Tibial nerve (tissue), 4 donors: Measurements from ENCODE around the gene ZNF552. TPM values are rescaled to one million over a fixed set of nuclear protein-coding genes. Genes with fewer than 3 reads are reported as not detected.
"Not testable (repeated sequence)": the region's sequence is repeated elsewhere in the genome, so short reads cannot be mapped to it uniquely, and the experiment has no call there.

Source experiments
- DNase-seq, 2 donors: peaks; one replicate each; pipeline ENCODE4 v3.0.0-alpha.2; 2019; ENCODE audit warnings: low spot score in 2 of 2
- H3K27ac ChIP-seq, 4 donors: fragments of 200-600 bp; sonication (generic) in 3 of 4; one replicate each; pipeline ENCODE4 v1.5.1; 2017 to 2019; ENCODE audit warnings: mild to moderate bottlenecking in 1 of 4
- H3K27me3 ChIP-seq, 2 donors: fragments of 200-600 bp; sonication (generic) in 1 of 2; one replicate each; pipeline versions ENCODE4 v1.5.1 to v1.6.0; 2017 to 2019
- H3K36me3 ChIP-seq, 3 donors: fragments of 200-600 bp; sonication (generic); one replicate each; pipeline ENCODE4 v1.5.1; 2018 to 2019
- H3K4me1 ChIP-seq, 4 donors: fragments of 200-600 bp; sonication (generic) in 3 of 4; one replicate each; pipeline ENCODE4 v1.5.1; 2017 to 2019
- H3K4me3 ChIP-seq, 4 donors: fragments of 200-600 bp; sonication (generic) in 3 of 4; one replicate each; pipeline ENCODE4 v1.5.1; 2017 to 2019; ENCODE audit warnings: mild to moderate bottlenecking in 1 of 4, moderate library complexity in 1 of 4
- H3K9me3 ChIP-seq, 4 donors: fragments of 200-600 bp; sonication (generic) in 3 of 4; one replicate each; pipeline ENCODE4 v1.5.1; 2017 to 2019
- CTCF ChIP-seq, 5 experiments: fragments of 200-600 bp in 3 of 5; fragments of 450-650 bp in 2 of 5; sonication (generic) in 3 of 5; IDR thresholded peaks; one replicate each; pipeline ENCODE4 v1.5.1; 2016 to 2019; ENCODE audit warnings: antibody characterized with exemption in 5 of 5, mild to moderate bottlenecking in 3 of 5, moderate library complexity in 2 of 5
- EP300 ChIP-seq, 2 donors: sonication (generic); formaldehyde crosslinking; IDR thresholded peaks; one replicate each; pipeline ENCODE4 v1.6.1; 2017; ENCODE audit warnings: antibody characterized with exemption in 2 of 2, mild to moderate bottlenecking in 1 of 2
- POLR2A ChIP-seq, 2 donors: fragments of 450-650 bp; IDR thresholded peaks; one replicate each; pipeline ENCODE4 v1.6.1; 2017; ENCODE audit warnings: antibody characterized with exemption in 2 of 2, mild to moderate bottlenecking in 2 of 2, moderate library complexity in 2 of 2
- WGBS, 2 donors: methylation state at CpG; one replicate each; pipeline ENCODE4 v1.1.5; 2018; 5-methylcytosine and 5-hydroxymethylcytosine counted together
- total RNA-seq, 4 donors: library from RNA; depleted of rRNA; stranded (reverse); fragments of >200 nt; gene quantifications; one replicate each; pipeline ENCODE4 v1.1.0, GENCODE V29; 2016

Gene ZNF552
- total RNA-seq, 4 donors from 2014 or later, result 4.2 to 19.5 (median 10.5) TPM

GRCh38 chr19:57821501-57821900 is 6.8 kb upstream of the ZNF552 start:
- DNase-seq, H3K27me3 ChIP-seq: not testable (repeated sequence)
- peaks cover 0 to 29% (median 0%) of the 10 kb centered on the region in 4 donors for H3K9me3 ChIP-seq

DNA sequence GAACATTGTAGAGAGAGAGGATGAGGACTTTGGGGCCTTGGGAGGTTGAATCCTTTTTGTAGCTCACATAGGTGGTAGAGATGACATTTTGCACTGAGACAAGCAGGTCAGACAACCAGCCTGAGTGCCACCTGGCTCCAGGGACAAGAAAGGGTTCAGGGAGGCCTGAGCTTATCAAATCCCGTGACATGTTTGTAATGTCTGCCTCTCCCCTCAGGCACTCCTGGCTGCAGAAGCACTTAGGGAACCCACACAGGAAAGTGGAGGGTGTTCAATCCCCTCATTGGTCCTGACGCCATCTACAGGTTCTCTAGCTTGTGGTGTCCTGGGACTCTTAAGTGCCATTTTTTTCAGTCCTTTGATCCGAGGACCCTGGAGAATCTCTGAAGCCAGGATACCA is 6.4 kb upstream of the ZNF552 start:
- peaks cover 0 to 15% (median 9%) of the 10 kb centered on the region in 4 donors for H3K4me1 ChIP-seq
- not testable (repeated sequence) for H3K4me3 ChIP-seq, DNase-seq, H3K27me3 ChIP-seq, H3K27ac ChIP-seq
- H3K9me3 ChIP-seq, result peaks cover 0 to 25% (median 0%) of the 10 kb centered on the region in 4 donors
- peaks cover 0 to 41% (median 0%) of the 10 kb centered on the region in 3 donors for H3K36me3 ChIP-seq
- 48 to 72% methylated on average over 2 to 3 of the region's 3 CpGs for WGBS, 2 donors

More at GRCh38 chr19:57821501-57821900, 6.8 kb upstream of the ZNF552 start:
- peaks cover 0 to 15% (median 9%) of the 10 kb centered on the region in 4 donors for H3K4me1 ChIP-seq
- H3K36me3 ChIP-seq, result peaks cover 0 to 45% (median 0%) of the 10 kb centered on the region in 3 donors
- WGBS, 2 donors, result 93 to 95% methylated on average over 3 of the region's 3 CpGs
- not testable (repeated sequence) for H3K27ac ChIP-seq, H3K4me3 ChIP-seq

DNA sequence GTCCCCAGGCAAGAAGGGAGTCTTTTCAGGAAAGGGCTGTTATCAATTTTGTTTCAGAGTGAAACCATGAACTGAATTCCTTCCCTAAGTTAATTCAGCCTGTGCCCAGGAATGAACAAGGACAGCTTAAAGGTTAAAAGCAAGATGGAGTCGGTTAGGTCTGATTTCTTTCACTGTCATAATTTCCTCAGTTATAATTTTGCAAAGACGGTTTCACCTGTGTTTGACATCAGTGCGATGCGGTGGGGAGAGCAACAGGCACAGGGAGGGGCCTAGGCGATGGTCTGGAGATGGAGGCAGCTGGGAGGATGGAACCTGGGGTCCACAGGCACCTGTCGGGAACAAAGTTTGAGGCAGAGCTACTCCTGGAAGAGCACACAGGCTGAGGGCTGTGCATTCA is 5.9 kb upstream of the ZNF552 start:
- TF ChIP-seq EP300 (IDR thresholded peaks at IDR 0.05) (no peak), POLR2A (IDR thresholded peaks at IDR 0.05) (no peak), CTCF (IDR thresholded peaks at IDR 0.05) (no peak)
- Histone ChIP-seq H3K4me1 (peaks cover 0 to 16% (median 9%) of the 10 kb centered on the region in 4 donors), H3K36me3 (peaks cover 0 to 39% (median 0%) of the 10 kb centered on the region in 3 donors), H3K27me3 (no peaks in the 10 kb centered on the region), H3K27ac (peak overlapping the region in 1 of 4 donors; percentile 70), H3K4me3 (peak overlapping the region in 3 of 4 donors; percentile 67 to 86 (median 78)), H3K9me3 (peaks cover 0 to 23% (median 0%) of the 10 kb centered on the region in 4 donors)
- WGBS, 2 donors, result 79 to 82% methylated on average over 6 of the region's 6 CpGs
- DNase-seq, result no peak

GRCh38 chr19:57819475-57820148 is 4.9 kb upstream of the ZNF552 start:
- Histone ChIP-seq H3K27ac (peak overlapping the region in 3 of 4 donors; percentile 58 to 85 (median 70)), H3K9me3 (peaks cover 0 to 19% (median 0%) of the 10 kb centered on the region in 4 donors), H3K4me3 (peak overlapping the region; percentile 50 to 86 (median 72)), H3K4me1 (peaks cover 0 to 24% (median 11%) of the 10 kb centered on the region in 4 donors), H3K27me3 (no peaks in the 10 kb centered on the region), H3K36me3 (peaks cover 0 to 31% (median 0%) of the 10 kb centered on the region in 3 donors)
- WGBS, 2 donors, result 0 to 1% methylated on average over 34 of the region's 44 CpGs
- DNase-seq, result peak; percentile 42 to 68
- TF ChIP-seq POLR2A (IDR thresholded peaks at IDR 0.05) (peak in 1 of 2 donors; percentile 29), CTCF (IDR thresholded peaks at IDR 0.05) (no peak), EP300 (IDR thresholded peaks at IDR 0.05) (peak; percentile 47 to 61)

GRCh38 chr19:57818378-57818777 is 3.7 kb upstream of the ZNF552 start:
- peaks cover 0 to 19% (median 0%) of the 10 kb centered on the region in 3 donors for H3K36me3 ChIP-seq
- DNase-seq, result no peak
- H3K27me3 ChIP-seq, result no peaks in the 10 kb centered on the region
- H3K9me3 ChIP-seq, result peaks cover 0 to 10% (median 0%) of the 10 kb centered on the region in 4 donors
- 88 to 94% methylated on average over 7 of the region's 7 CpGs for WGBS, 2 donors
- no peak overlapping the region for H3K4me3 ChIP-seq
- TF ChIP-seq CTCF (IDR thresholded peaks at IDR 0.05), result no peak
- TF ChIP-seq EP300 (IDR thresholded peaks at IDR 0.05), result no peak
- no peak for TF ChIP-seq POLR2A (IDR thresholded peaks at IDR 0.05)
- peaks cover 0 to 32% (median 14%) of the 10 kb centered on the region in 4 donors for H3K4me1 ChIP-seq
- H3K27ac ChIP-seq, result no peak overlapping the region

DNA sequence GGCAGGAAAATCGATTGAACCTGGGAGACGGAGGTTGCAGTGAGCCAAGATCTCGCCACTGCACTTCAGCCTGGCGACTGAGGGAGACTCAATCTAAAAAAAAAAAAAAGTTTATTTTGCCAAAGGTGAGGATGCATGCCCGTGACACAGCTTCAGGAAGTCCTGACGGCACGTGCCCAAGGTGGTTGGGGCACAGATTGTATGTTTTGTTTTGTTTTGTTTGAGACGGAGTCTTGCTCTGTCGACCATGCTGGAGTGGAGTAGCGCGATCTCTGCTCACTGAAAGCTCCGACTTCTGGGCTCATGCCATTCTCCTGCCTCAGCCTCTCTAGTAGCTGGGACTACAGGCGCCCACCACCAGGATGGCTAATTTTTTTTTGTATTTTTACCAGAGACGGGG is 3.3 kb upstream of the ZNF552 start:
- DNase-seq, result no peak
- Histone ChIP-seq H3K27me3 (no peaks in the 10 kb centered on the region), H3K4me1 (peaks cover 0 to 32% (median 14%) of the 10 kb centered on the region in 4 donors), H3K36me3 (peaks cover 0 to 16% (median 0%) of the 10 kb centered on the region in 3 donors), H3K27ac (no peak overlapping the region), H3K4me3 (no peak overlapping the region), H3K9me3 (peaks cover 0 to 7% (median 0%) of the 10 kb centered on the region in 4 donors)
- 94 to 97% methylated on average over 14 of the region's 14 CpGs for WGBS, 2 donors
- TF ChIP-seq CTCF (IDR thresholded peaks at IDR 0.05) (no peak), POLR2A (IDR thresholded peaks at IDR 0.05) (no peak), EP300 (IDR thresholded peaks at IDR 0.05) (no peak)
